Neural progenitor cell (in vitro differentiated cells): ENCODE measurements around the gene ANO1.

Experiments used
- EZH2 ChIP-seq: fragments of 200-600 bp; sonication (generic); IDR thresholded peaks from 2 replicates; pipeline ENCODE4 v1.6.1; 2017; ENCODE audit warnings: antibody characterized with exemption, mild to moderate bottlenecking, moderate library complexity
- EZH2phosphoT487 ChIP-seq: fragments of 200-600 bp; sonication (generic); IDR thresholded peaks from 2 replicates; pipeline ENCODE4 v1.6.1; 2017; ENCODE audit warnings: antibody characterized with exemption
- TF ChIP-seq, protein P1 (sequence below): fragments of 200-600 bp; sonication (generic); IDR thresholded peaks from 2 replicates; pipeline ENCODE4 v1.5.1; 2017; ENCODE audit warnings: antibody characterized with exemption, mild to moderate bottlenecking

DNA sequence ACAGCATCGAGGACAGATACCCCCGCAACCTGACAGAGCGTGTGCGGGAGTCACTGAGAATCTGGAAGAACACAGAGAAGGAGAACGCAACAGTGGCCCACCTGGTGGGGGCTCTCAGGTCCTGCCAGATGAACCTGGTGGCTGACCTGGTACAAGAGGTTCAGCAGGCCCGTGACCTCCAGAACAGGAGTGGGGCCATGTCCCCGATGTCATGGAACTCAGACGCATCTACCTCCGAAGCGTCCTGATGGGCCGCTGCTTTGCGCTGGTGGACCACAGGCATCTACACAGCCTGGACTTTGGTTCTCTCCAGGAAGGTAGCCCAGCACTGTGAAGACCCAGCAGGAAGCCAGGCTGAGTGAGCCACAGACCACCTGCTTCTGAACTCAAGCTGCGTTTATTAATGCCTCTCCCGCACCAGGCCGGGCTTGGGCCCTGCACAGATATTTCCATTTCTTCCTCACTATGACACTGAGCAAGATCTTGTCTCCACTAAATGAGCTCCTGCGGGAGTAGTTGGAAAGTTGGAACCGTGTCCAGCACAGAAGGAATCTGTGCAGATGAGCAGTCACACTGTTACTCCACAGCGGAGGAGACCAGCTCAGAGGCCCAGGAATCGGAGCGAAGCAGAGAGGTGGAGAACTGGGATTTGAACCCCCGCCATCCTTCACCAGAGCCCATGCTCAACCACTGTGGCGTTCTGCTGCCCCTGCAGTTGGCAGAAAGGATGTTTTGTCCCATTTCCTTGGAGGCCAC lies 128.3 kb downstream of the ANO1 start:
- TF ChIP-seq, protein P1, sequence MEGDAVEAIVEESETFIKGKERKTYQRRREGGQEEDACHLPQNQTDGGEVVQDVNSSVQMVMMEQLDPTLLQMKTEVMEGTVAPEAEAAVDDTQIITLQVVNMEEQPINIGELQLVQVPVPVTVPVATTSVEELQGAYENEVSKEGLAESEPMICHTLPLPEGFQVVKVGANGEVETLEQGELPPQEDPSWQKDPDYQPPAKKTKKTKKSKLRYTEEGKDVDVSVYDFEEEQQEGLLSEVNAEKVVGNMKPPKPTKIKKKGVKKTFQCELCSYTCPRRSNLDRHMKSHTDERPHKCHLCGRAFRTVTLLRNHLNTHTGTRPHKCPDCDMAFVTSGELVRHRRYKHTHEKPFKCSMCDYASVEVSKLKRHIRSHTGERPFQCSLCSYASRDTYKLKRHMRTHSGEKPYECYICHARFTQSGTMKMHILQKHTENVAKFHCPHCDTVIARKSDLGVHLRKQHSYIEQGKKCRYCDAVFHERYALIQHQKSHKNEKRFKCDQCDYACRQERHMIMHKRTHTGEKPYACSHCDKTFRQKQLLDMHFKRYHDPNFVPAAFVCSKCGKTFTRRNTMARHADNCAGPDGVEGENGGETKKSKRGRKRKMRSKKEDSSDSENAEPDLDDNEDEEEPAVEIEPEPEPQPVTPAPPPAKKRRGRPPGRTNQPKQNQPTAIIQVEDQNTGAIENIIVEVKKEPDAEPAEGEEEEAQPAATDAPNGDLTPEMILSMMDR, result no peak
- no peak for TF ChIP-seq EZH2
- TF ChIP-seq EZH2phosphoT487, result no peak
